ENCODE data around the gene TCOF1.

The TCOF1 gene

GRCh38 chr5:150391986-150392385, 34.5 kb downstream of the TCOF1 start:
- DNase-seq: no peak

DNA sequence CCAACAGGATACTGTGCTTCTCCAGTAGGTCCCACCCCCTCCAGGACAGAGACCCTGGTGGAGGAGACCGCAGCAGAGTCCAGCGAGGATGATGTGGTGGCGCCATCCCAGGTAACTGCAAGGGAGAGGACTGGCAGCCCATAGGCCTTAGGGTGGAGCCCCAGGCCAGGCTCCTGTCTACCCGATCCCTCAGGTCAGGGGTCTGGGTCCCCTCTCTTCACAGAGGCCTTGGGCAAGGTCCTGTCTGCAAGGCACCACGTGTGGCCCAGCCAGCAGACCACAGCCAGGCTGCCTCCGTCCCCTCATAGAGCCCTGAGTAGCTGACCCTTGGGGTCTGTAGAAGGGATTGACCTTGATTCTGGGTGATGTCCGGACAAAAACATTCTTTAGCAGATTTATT, 35.2 kb downstream of the TCOF1 start:
- no peak for DNase-seq

DNA sequence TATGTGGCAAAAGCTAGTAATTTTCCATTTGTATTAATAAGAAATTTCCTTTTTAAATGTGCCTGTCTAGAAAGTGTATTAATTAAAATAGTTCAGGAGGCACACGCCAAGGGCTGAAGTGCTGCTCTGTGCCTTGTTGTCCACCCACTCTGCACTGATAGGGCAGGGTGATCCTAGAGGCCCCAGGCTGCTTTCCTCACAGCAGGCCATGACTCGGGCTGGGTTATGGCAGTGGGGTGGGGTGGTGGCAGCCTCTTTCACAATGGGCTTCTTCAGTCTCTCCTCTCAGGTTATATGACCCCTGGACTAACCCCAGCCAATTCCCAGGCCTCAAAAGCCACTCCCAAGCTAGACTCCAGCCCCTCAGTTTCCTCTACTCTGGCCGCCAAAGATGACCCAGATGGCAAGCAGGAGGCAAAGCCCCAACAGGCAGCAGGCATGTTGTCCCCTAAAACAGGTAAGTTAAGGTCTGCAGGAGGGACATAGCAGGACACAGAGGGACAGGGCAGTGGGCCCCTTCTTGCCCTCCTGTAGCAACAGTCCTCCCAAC, 35.7 kb downstream of the TCOF1 start:
- DNase-seq: no peak

- DNase-seq: no peak
Observed at GRCh38 chr5:150394131-150394530, 36.6 kb downstream of the TCOF1 start.

GRCh38 chr5:150394912-150395687, 37.6 kb downstream of the TCOF1 start:
- no peak for DNase-seq

DNA sequence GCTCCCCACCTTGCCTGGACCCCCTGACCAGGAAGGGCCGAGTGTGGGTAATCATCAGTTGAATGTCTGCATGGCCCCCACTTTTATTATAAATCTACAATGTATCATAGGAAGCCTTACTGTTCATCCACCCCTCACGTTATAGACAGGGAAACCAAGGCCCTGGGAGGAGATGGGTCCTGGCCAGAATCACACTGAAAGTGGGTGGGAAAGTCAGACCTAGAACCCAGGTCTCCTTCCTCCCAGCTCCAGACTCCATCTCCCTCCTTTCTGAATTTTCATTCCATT, 38.1 kb downstream of the TCOF1 start:
- DNase-seq: no peak

- no peak for DNase-seq
Observed at GRCh38 chr5:150396267-150396666, 38.8 kb downstream of the TCOF1 start.

GRCh38 chr5:150397146-150397781, 39.8 kb downstream of the TCOF1 start:
- DNase-seq: no peak

GRCh38 chr5:150397782-150398721, 40.6 kb downstream of the TCOF1 start:
- DNase-seq: no peak

GRCh38 chr5:150398722-150399523, 41.4 kb downstream of the TCOF1 start:
- no peak for DNase-seq

GRCh38 chr5:150399524-150400211, 42.2 kb downstream of the TCOF1 start:
- DNase-seq: no peak

DNA sequence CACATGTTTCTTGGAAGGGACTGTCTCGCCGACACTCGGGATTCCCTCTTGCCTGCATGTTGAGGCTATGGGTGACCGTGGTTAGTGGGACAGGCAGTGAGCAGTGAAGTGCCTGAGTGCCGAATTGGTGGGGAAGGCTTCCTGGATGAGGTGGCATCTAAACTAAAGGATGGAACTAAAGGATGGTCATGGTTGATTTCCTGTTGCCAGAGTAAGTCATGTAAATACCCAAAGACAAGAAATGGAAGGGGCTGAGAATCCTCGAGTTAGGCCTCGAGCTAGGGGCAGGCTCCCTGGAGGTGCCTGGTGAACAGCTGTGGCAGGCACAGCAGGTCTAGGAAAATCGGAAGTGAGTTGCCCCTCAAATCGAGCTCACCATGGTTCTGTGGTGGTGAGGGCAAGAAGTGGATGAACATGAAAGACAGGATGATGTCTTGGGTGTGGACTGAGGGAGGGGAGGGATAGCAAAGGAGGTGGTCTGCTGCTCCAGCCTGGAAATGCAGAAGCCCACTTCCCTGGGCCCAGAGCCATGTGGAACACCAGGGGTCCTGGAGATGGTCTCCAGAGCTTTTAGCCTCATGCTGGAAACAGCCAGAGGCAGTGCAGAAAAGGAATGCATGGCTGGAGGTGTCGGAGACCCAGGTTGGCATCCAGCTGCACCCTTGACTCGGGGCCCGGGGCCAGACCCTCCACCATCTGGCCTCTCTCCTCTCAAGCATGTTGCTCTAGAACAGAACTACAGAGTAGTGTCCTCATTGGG, 43.0 kb downstream of the TCOF1 start:
- no peak for DNase-seq

DNA sequence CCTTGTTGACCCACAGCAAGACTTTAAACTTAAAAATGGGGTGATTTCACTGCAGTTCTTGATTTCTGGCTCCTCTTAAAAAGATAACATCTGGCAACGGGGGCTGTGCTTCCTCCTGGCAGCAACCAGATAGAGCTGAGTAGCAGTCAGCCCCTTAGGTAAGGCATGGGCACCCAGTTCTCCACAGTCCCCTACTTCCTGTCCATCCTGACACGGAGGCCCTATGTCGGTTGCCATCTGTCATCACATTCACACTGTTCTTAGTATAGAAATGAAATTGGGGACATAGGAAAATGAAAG, 43.5 kb downstream of the TCOF1 start:
- DNase-seq: no peak

DNA sequence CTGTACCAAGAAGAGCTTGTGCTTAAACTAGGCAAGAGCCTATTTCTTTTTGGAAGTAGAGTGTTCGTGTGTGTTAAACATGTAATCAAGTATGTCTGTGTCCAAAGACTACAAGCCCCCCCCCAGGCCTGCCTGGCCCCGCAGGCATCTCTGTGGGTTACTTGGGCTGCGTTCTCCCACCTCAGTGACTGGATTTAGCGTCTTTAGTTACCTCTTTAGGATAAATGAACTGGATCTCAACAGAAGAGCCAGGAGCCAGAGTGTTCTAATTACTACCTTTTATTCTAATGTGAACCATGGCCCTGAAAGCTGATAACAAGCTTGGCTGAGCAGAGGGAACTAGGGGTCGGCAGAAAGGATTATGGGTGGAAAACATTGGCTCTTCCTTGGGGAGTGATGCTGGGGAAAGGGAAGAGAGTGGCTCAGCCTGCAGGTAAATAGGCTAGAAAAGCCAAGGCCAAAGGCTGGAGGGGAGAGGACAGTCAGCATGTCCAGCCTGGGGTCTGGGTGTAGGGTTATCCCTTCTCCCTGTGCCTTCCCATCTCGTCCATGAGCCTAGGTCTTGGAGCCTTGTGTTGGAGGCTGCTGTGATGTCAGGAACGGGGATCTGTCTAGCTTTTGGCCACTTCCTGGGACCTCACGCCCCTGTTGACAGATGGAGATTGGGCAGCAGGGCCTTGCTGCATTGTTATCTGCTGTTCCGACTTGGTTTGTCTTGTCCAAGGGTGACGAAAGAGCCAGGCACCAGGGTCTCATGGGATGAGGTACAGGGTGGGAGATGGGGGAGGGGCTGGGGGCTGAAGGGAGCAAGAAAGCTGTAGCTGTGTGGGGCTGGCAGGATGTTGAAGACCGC, 44.1 kb downstream of the TCOF1 start:
- DNase-seq: no peak

DNA sequence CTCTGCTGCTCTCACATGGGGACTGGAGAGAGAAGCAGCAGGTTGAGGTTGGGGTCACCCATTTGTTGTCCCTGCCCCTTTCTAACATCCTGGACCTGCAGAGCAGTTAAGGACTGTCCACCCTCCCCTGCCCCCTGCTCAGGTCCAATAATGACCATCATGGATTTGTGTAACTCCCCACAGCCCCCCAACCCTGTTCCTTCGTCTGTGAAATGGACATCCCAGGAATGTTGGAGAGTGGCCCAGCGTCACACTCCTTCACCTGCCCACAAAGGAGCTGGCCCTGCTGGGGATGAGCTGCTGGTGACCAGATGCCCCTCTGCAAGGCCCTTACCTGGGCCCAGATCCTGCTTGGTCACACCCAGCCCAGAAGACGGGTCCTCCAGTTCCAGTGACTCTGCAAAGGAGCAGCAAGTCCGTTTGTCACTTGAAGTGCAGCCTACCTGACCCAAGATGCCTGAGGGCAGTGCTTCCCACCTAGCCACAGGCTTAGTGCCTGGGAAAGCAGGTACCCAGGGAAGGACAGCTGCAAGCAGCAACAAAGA, 44.8 kb downstream of the TCOF1 start:
- no peak for DNase-seq

DNA sequence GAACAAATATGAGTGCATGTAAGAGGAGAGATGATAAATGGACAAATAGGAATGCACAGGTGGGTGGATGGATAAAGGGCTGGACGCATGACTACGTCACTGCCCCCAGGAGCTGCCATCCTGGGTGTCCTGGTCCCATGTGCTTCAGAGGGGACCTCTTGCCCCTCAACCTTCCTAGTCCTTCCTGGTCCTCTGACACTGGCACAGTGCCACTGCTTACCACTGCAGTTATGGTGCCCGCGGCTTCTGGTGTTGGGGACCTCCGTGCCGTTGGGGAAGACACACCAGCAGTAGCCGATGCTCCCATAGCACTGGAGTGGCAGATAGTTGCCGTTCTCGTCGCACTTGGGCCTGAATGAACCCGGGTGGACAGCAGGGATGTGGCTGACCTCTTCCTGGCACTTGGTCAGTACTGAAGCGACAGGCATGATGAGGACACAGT, 45.4 kb downstream of the TCOF1 start:
- no peak for DNase-seq

DNA sequence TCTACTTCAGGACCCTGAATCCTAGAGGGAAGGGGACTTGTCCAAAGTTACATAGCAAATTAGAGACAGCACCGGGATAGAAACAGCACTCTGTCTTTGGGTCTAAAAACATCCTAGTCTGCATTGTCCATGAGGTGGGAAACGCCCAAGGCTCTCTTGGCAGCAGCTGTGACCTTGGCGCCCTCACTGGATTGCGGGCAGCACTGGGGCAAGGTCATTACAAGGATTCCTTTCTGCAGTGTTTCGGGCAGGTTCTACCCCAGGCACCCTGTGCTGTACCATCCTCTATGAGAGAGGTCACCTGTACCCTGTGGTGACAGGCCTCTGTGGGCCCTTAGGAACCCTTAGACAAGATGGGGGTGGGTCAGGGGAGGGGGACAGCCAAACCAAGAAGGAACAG, 46.6 kb downstream of the TCOF1 start:
- no peak for DNase-seq

DNA sequence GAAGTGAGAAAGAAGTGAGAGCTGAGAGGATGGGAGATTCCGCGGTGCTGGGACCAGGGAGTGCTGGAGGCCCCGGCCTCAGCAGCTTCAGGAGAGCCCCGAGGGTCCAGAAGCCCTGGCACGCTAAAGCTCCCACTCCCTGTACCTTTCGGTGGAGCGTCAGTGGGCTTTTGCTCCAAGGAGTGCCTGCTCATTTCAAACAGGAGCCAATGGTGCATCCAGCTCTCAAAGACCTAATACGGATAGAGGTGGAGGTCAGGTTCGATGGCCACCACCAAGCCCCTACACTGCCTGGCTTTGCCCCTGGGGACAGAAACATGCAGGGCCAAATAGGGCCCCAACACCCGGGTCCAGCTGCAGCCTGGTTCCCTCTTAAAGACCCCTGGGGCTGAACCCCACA, 47.0 kb downstream of the TCOF1 start:
- DNase-seq: no peak

DNA sequence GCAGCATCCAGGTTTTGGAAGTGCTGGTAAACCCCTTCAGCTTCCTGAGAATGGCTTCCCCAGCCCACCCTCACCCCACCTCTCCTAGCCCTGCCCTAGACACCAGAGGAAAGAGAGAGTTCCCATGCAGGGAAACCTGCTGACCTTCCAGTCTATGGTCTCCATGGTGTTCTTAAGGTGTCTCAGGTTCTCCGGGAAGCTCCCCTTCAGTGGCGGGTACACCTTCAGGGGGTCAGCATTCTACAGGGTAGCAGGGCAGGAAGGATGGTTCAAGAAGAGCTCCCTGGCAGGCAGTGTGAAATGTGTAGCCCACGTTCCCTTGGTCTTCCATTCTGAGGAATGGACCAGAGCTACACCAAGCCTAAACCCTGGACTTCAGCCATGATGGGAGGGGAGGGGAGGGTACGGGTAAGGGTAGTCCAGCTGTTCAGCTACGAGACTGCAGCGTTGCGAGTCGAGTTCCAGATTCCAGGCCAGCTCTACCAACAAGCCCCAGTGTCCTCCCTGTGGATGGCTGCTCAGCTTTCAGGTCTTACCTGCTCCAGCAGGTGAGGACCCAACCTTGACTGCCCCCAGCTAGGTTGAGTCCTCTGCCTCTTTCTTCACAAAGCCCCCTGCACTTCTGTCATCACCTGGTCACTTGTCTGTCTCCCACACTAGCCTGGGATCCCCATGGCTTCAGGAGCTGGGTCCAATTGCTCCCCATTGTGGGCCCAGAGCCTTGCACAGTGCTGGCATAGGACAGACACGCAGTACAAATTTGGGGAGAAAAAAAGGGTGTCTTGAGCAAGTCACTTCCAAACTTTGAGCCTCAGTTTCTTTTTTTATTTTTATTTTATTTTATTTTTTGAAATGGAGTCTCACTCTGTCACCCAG, 47.7 kb downstream of the TCOF1 start:
- DNase-seq: no peak
